Measurements from ENCODE around the gene PHACTR1. TPM values are rescaled to one million over a fixed set of nuclear protein-coding genes. Genes with fewer than 3 reads are reported as not detected.

Gene PHACTR1
- total RNA-seq, 1 experiment from 2014 or later, result 0.05 TPM

- CTCF ChIA-PET, result no interaction called here
- Histone ChIP-seq H3K9me3 (ENCODE audit: control insufficient read depth, insufficient read depth, low read depth, low read length) (no peaks in the 10 kb centered on the region), H3K27me3 (ENCODE audit: control insufficient read depth, insufficient read depth, low read length) (peaks cover 18% of the 10 kb centered on the region), H3K4me3 (ENCODE audit: low read depth in 2 of 2, low read length in 2 of 2) (no peak overlapping the region), H3K4me1 (ENCODE audit: control insufficient read depth, insufficient read depth, low read length) (no peaks in the 10 kb centered on the region), H3K27ac (ENCODE audit: low read length) (no peak overlapping the region), H3K36me3 (ENCODE audit: control insufficient read depth, insufficient read depth, low read length) (no peaks in the 10 kb centered on the region)
- in situ Hi-C loops (cut with HindIII; ENCODE audit: low pct_unique_long_range_greater_than_20kb, low sequenced_read_pairs) (no loop called here), intact Hi-C loops (cut with micrococcal nuclease; ENCODE audit: unreplicated experiment) (no loop called here)
- no peak for ATAC-seq
- no TSS peak for BruUV-seq (replicated peaks)
- POLR2A ChIA-PET, result no interaction called here
- TF ChIP-seq CTCF (IDR thresholded peaks at IDR 0.05) (no peak), REST (IDR thresholded peaks at IDR 0.05; ENCODE audit: insufficient read depth in 1 of 2, low read depth in 2 of 2, low read length in 1 of 2) (no peak), TCF7L2 (IDR thresholded peaks at IDR 0.05; ENCODE audit: low read depth, low read length) (no peak), POLR2AphosphoS5 (IDR thresholded peaks at IDR 0.05; ENCODE audit: low read depth, low read length) (no peak), SIN3A (IDR thresholded peaks at IDR 0.05; ENCODE audit: borderline replicate concordance, insufficient read depth, low read depth, low read length) (no peak)
- DNase-seq (ENCODE audit: low read depth, low spot score), result no peak
Measured at GRCh38 chr6:12963567-12963966, 247.0 kb downstream of the PHACTR1 start.

GRCh38 chr6:12967686-12968085, 251.1 kb downstream of the PHACTR1 start:
- H3K27me3 ChIP-seq (ENCODE audit: control insufficient read depth, insufficient read depth, low read length), result peaks cover 18% of the 10 kb centered on the region
- in situ Hi-C loops (cut with HindIII; ENCODE audit: low pct_unique_long_range_greater_than_20kb, low sequenced_read_pairs) (no loop called here), intact Hi-C loops (cut with micrococcal nuclease; ENCODE audit: unreplicated experiment) (no loop called here)
- H3K4me3 ChIP-seq (ENCODE audit: low read depth in 2 of 2, low read length in 2 of 2), result no peak overlapping the region
- no peaks in the 10 kb centered on the region for H3K4me1 ChIP-seq (ENCODE audit: control insufficient read depth, insufficient read depth, low read length)
- no peak for ATAC-seq
- no peaks in the 10 kb centered on the region for H3K36me3 ChIP-seq (ENCODE audit: control insufficient read depth, insufficient read depth, low read length)
- ChIA-PET POLR2A (no interaction called here), CTCF (no interaction called here)
- TF ChIP-seq POLR2AphosphoS5 (IDR thresholded peaks at IDR 0.05; ENCODE audit: low read depth, low read length) (no peak), CTCF (IDR thresholded peaks at IDR 0.05) (no peak), TCF7L2 (IDR thresholded peaks at IDR 0.05; ENCODE audit: low read depth, low read length) (no peak), REST (IDR thresholded peaks at IDR 0.05; ENCODE audit: insufficient read depth in 1 of 2, low read depth in 2 of 2, low read length in 1 of 2) (no peak), SIN3A (IDR thresholded peaks at IDR 0.05; ENCODE audit: borderline replicate concordance, insufficient read depth, low read depth, low read length) (no peak)
- BruUV-seq (replicated peaks), result no TSS peak
- H3K9me3 ChIP-seq (ENCODE audit: control insufficient read depth, insufficient read depth, low read depth, low read length), result no peaks in the 10 kb centered on the region
- H3K27ac ChIP-seq (ENCODE audit: low read length), result no peak overlapping the region
- no peak for DNase-seq (ENCODE audit: low read depth, low spot score)
